ENCODE data around the gene SLC44A1. TPM values are rescaled to one million over a fixed set of nuclear protein-coding genes. Genes with fewer than 3 reads are reported as not detected.

The SLC44A1 gene
- total RNA-seq, 4 donors from 2014 or later = 35.4 to 62.3 (median 48.2) TPM

- no peak for ATAC-seq (ENCODE audit: low FRiP score)
- no peak for TF ChIP-seq CTCF (IDR thresholded peaks at IDR 0.05)
- no peak for DNase-seq (ENCODE audit: low spot score)
Measured at GRCh38 chr9:105436783-105437182, 192.3 kb downstream of the SLC44A1 start.

- DNase-seq (ENCODE audit: low spot score) = no peak
- no peak for ATAC-seq (ENCODE audit: low FRiP score)
- no peak for TF ChIP-seq CTCF (IDR thresholded peaks at IDR 0.05)
Measured at GRCh38 chr9:105437704-105438103, 193.3 kb downstream of the SLC44A1 start.

GRCh38 chr9:105438141-105438806, 193.8 kb downstream of the SLC44A1 start:
- no peak for ATAC-seq (ENCODE audit: low FRiP score)
- no peak for DNase-seq (ENCODE audit: low spot score)
- no peak for TF ChIP-seq CTCF (IDR thresholded peaks at IDR 0.05)

DNA sequence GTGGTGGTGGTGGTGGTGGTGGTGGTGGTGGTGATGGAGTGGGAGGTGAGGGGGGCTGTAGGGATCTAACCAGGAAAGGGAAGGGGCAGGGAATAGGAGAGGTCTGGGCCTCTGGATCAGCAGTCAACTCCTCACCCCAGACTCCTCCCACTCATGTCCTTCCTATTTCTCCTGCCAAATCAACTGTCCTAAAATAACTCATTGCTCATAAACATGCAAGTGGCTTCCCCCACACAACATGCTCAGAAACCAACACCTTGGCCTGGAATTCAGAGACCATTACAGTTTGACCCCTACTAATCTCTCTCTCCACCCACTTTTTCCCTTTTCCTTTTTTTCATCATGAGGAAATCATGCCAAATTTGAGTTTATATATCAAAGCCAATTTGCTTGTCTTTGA, 195.0 kb downstream of the SLC44A1 start:
- no peak for TF ChIP-seq CTCF (IDR thresholded peaks at IDR 0.05)
- DNase-seq (ENCODE audit: low spot score) (no peak), ATAC-seq (ENCODE audit: low FRiP score) (no peak)

- DNase-seq (ENCODE audit: low spot score) = no peak
- no peak for TF ChIP-seq CTCF (IDR thresholded peaks at IDR 0.05)
- ATAC-seq (ENCODE audit: low FRiP score) = no peak
Measured at GRCh38 chr9:105441616-105442160, 197.2 kb downstream of the SLC44A1 start.

GRCh38 chr9:105443121-105443520, 198.7 kb downstream of the SLC44A1 start:
- DNase-seq (ENCODE audit: low spot score) (no peak), ATAC-seq (ENCODE audit: low FRiP score) (no peak)
- no peak for TF ChIP-seq CTCF (IDR thresholded peaks at IDR 0.05)

- DNase-seq (ENCODE audit: low spot score) (no peak), ATAC-seq (ENCODE audit: low FRiP score) (no peak)
- no peak for TF ChIP-seq CTCF (IDR thresholded peaks at IDR 0.05)
Measured at GRCh38 chr9:105444130-105444529, 199.7 kb downstream of the SLC44A1 start.

Measured in omental fat pad (tissue), 4 donors.